Lower leg skin (tissue), 3 donors: Measurements from ENCODE around the gene HERC2.

ENCODE experiments used
- CTCF ChIP-seq, 3 donors: fragments of 450-650 bp; IDR thresholded peaks; one replicate each; pipeline ENCODE4 v1.5.1; 2016; ENCODE audit warnings: antibody characterized with exemption in 3 of 3, mild to moderate bottlenecking in 3 of 3, moderate library complexity in 2 of 3
- POLR2A ChIP-seq, 2 donors: fragments of 450-650 bp; IDR thresholded peaks; one replicate each; pipeline ENCODE4 v1.6.1; 2016 to 2017; ENCODE audit warnings: antibody characterized with exemption in 2 of 2, mild to moderate bottlenecking in 1 of 2, moderate library complexity in 1 of 2

- TF ChIP-seq CTCF (IDR thresholded peaks at IDR 0.05) = no peak
- no peak for TF ChIP-seq POLR2A (IDR thresholded peaks at IDR 0.05)
Measured at GRCh38 chr15:28116521-28117431, 205.2 kb downstream of the HERC2 start.
